RWPE1 (cell line): ENCODE measurements around the gene ADAMTS17.
A peak's percentile ranks its signal among the peaks of the same experiment; 100 is the strongest.

Experiments used
- CTCF ChIA-PET: fragments of 350-600 bp; sonication (Branson Sonifier 250); formaldehyde crosslinking; extraction: SDS; loops from one replicate; lab custom pipeline; 2021; lab: Yijun Ruan, JAX
- POLR2A ChIA-PET: fragments of 400-600 bp; formaldehyde crosslinking; extraction: SDS; loops from one replicate; lab custom pipeline; 2020; ENCODE audit warnings: antibody characterized with exemption; ENCODE audit not compliant: low non-redundant PET; lab: Yijun Ruan, JAX
- DNase-seq: peaks from one replicate; pipeline ENCODE4 v3.0.0; 2012; ENCODE audit warnings: low spot score
- H3K27ac ChIP-seq: fragments of 450-650 bp; 2 replicates; pipeline ENCODE4 v1.5.1; 2017
- CTCF ChIP-seq: fragments of 450-650 bp; conservative IDR thresholded peaks from 2 replicates; pipeline ENCODE4 v1.5.1; 2017; ENCODE audit warnings: low read depth, mild to moderate bottlenecking

Gene ADAMTS17

GRCh38 chr15:99986297-99987118 is 355.3 kb downstream of the ADAMTS17 start:
- TF ChIP-seq CTCF = no peak
- ChIA-PET POLR2A (no interaction called here), CTCF (no interaction called here)
- DNase-seq = no peak
- H3K27ac ChIP-seq = no peak overlapping the region

- ChIA-PET CTCF (interaction anchor here (0.6 kb wide), 1 partner anchor 910 kb away, joined by 3 read pairs; no protein-coding TSS in a partner anchor), POLR2A (no interaction called here)
- no peak for DNase-seq
- no peak overlapping the region for H3K27ac ChIP-seq
- TF ChIP-seq CTCF = no peak
Measured at GRCh38 chr15:99985878-99986277, 355.9 kb downstream of the ADAMTS17 start.

- no peak for TF ChIP-seq CTCF
Measured at GRCh38 chr15:99984491-99985243, 357.1 kb downstream of the ADAMTS17 start.

GRCh38 chr15:99983886-99984286 is 357.9 kb downstream of the ADAMTS17 start:
- TF ChIP-seq CTCF = no peak
- H3K27ac ChIP-seq = no peak overlapping the region; the same call in 1 of the 2 replicates
- CTCF ChIA-PET = no interaction called here

More at GRCh38 chr15:99984491-99985243, 357.1 kb downstream of the ADAMTS17 start:
- POLR2A ChIA-PET = no interaction called here
- no peak for DNase-seq
- CTCF ChIA-PET = no interaction called here
- H3K27ac ChIP-seq = no peak overlapping the region

GRCh38 chr15:99983171-99983885 is 358.4 kb downstream of the ADAMTS17 start:
- no peak for TF ChIP-seq CTCF
- no peak for DNase-seq
- ChIA-PET CTCF (no interaction called here), POLR2A (no interaction called here)
- no peak overlapping the region; the same call in 1 of the 2 replicates for H3K27ac ChIP-seq

More at GRCh38 chr15:99983886-99984286, 357.9 kb downstream of the ADAMTS17 start:
- POLR2A ChIA-PET = no interaction called here
- no peak for DNase-seq

- peak overlapping the region; percentile 6; the same call in 1 of the 2 replicates for H3K27ac ChIP-seq
- ChIA-PET POLR2A (no interaction called here), CTCF (no interaction called here)
- DNase-seq = no peak
- TF ChIP-seq CTCF = no peak
Measured at GRCh38 chr15:99982662-99983061, 359.1 kb downstream of the ADAMTS17 start.
